HepG2 (cell line): Measurements from ENCODE around the gene PROC. TPM values are rescaled to one million over a fixed set of nuclear protein-coding genes. Genes with fewer than 3 reads are reported as not detected.
A peak's percentile ranks its signal among the peaks of the same experiment; 100 is the strongest.

Source experiments
- ARHGAP35 ChIP-seq: sonication (generic); formaldehyde crosslinking; IDR thresholded peaks from 2 replicates; pipeline ENCODE4 v1.9.0; 2022; ENCODE audit warnings: mild to moderate bottlenecking, inconsistent platforms, moderate library complexity, missing genetic modification reagents, borderline replicate concordance
- ARID3A ChIP-seq: IDR thresholded peaks from 2 replicates; pipeline ENCODE4 v1.6.1; 2012; ENCODE audit warnings: low read depth, low read length, improper control_type of control experiment
- ATF5 ChIP-seq: sonication (generic); formaldehyde crosslinking; IDR thresholded peaks from 2 replicates; pipeline ENCODE4 v1.4.0; 2020; ENCODE audit warnings: mild to moderate bottlenecking, low read depth, missing genetic modification reagents
- BHLHE40 ChIP-seq: IDR thresholded peaks from 2 replicates; pipeline ENCODE4 v1.6.1; 2011; ENCODE audit warnings: low read length, improper control_type of control experiment
- DZIP1 ChIP-seq: sonication (generic); formaldehyde crosslinking; IDR thresholded peaks from 2 replicates; pipeline ENCODE4 v1.5.0; 2020; ENCODE audit warnings: mild to moderate bottlenecking, missing genetic modification reagents
- FOXK2 ChIP-seq: fragments of 450-650 bp; IDR thresholded peaks from 2 replicates; pipeline ENCODE4 v1.6.1; 2016
- FOXP4 ChIP-seq: sonication (generic); formaldehyde crosslinking; IDR thresholded peaks from 2 replicates; pipeline ENCODE4 v1.4.0; 2020; ENCODE audit warnings: missing genetic modification reagents
- GABPA ChIP-seq, 2 experiments: IDR thresholded peaks; 2 replicates each; pipeline ENCODE4 v1.6.1; 2011 to 2016; ENCODE audit warnings: low read depth in 2 of 2, low read length in 1 of 2, missing biosample characterization in 1 of 2, missing genetic modification characterization in 1 of 2
- RBM22 ChIP-seq: fragments of 200-400 bp; formaldehyde crosslinking; optimal IDR thresholded peaks from 2 replicates; pipeline ENCODE3; 2017; ENCODE audit warnings: mild to moderate bottlenecking, low read length, moderate library complexity
- TFAP4 ChIP-seq: sonication (generic); IDR thresholded peaks from 2 replicates; pipeline ENCODE4 v1.6.1; 2016; ENCODE audit warnings: low read depth, borderline replicate concordance
- ZHX2 ChIP-seq, 2 experiments: sonication (generic) in 1 of 2; formaldehyde crosslinking in 1 of 2; IDR thresholded peaks; 2 replicates each; pipeline versions ENCODE4 v1.6.1 to v1.9.0; 2014 to 2022; ENCODE audit warnings: antibody characterized with exemption in 1 of 2, borderline replicate concordance in 1 of 2, inconsistent platforms in 1 of 2, low read depth in 1 of 2, missing genetic modification reagents in 1 of 2
- ZNF331 ChIP-seq: sonication (generic); formaldehyde crosslinking; IDR thresholded peaks from 2 replicates; pipeline ENCODE4 v1.4.0; 2020; ENCODE audit warnings: missing genetic modification reagents
- polyA plus RNA-seq, 8 experiments: library from polyadenylated mRNA; depleted of rRNA in 3 of 8; stranded (reverse) in 7 of 8; unstranded in 1 of 8; fragments of >200 nt; fragmentation: Illumina TruSeq in 4 of 8; extraction: Trizol in 4 of 8; gene quantifications; 2 replicates each; pipeline versions ENCODE4 v1.2.1 to v1.2.3, GENCODE V29; 2011 to 2016; ENCODE audit warnings: low read depth in 4 of 8, missing spikeins in 1 of 8, mixed read lengths in 1 of 8; ENCODE audit not compliant: insufficient read depth in 1 of 8
- total RNA-seq, 5 experiments: library from RNA; depleted of rRNA; stranded (reverse); fragments of >200 nt; fragmentation: Illumina TruSeq; extraction: Trizol; gene quantifications; 2 replicates each; pipeline ENCODE4 v1.2.3, GENCODE V29; 2016; ENCODE audit warnings: low read depth in 1 of 5

PROC gene
- total and polyA plus RNA-seq, 2 of the 13 experiments (the other 11 are each of a cell fraction or from before 2014, with no cell fraction given): 134 to 185 TPM

GRCh38 chr2:127454595-127455565, 36.7 kb downstream of the PROC start (continued):
- TF ChIP-seq DZIP1 (CRISPR knock-in tag) (no peak), ARHGAP35 (CRISPR knock-in tag) (peak; percentile 90), TFAP4 (peak; percentile 80; the same call in 1 of the 2 replicates), ARID3A (no peak; the same call in 1 of the 2 replicates), FOXP4 (CRISPR knock-in tag) (peak; percentile 97), RBM22 (no peak), BHLHE40 (no peak), ATF5 (CRISPR knock-in tag) (no peak), GABPA (IDR thresholded peaks at IDR 0.05; ENCODE audit: low read depth, low read length) (no peak), GABPA (CRISPR knock-in tag; IDR thresholded peaks at IDR 0.05; ENCODE audit: low read depth) (peak; percentile 71), FOXK2 (peak; percentile 97), ZNF331 (CRISPR knock-in tag) (peak; percentile 95), ZHX2 (IDR thresholded peaks at IDR 0.05; ENCODE audit: low read depth) (peak; percentile 56), ZHX2 (CRISPR knock-in tag; IDR thresholded peaks at IDR 0.05; ENCODE audit: borderline replicate concordance) (peak; percentile 46; the same call in 1 of the 2 replicates)
